CD4-positive, CD25-positive, alpha-beta regulatory T cell (primary cell): ENCODE measurements around the gene LTA. TPM values are rescaled to one million over a fixed set of nuclear protein-coding genes. Genes with fewer than 3 reads are reported as not detected.

Experiments used
- ATAC-seq, 2 donors: fragments of 150-1000 bp; cut with Tn5 transposase; one replicate each; pipeline ENCODE4 v1.10.0; 2021; ENCODE audit warnings: low read depth in 2 of 2, moderate number of reproducible peaks in 2 of 2, moderate library complexity in 1 of 2
- DNase-seq, 3 donors: peaks; one replicate each; pipeline versions ENCODE4 v3.0.0 to v3.0.0-alpha.2; 2012 to 2022; ENCODE audit warnings: mixed read lengths in 1 of 3
- H3K27ac ChIP-seq: one replicate; pipeline ENCODE4 v1.7.0; 2013; ENCODE audit warnings: mild to moderate bottlenecking, low read length; ENCODE audit not compliant: insufficient read depth, poor library complexity, severe bottlenecking
- H3K27me3 ChIP-seq: one replicate; pipeline ENCODE4 v1.7.0; 2013; ENCODE audit warnings: low read length; ENCODE audit not compliant: control insufficient read depth, insufficient read depth
- H3K36me3 ChIP-seq: one replicate; pipeline ENCODE4 v1.7.0; 2013; ENCODE audit warnings: mild to moderate bottlenecking, low read length, moderate library complexity; ENCODE audit not compliant: control insufficient read depth, insufficient read depth
- H3K4me1 ChIP-seq: 2 replicates; pipeline ENCODE4 v1.7.0; 2013; ENCODE audit warnings: mild to moderate bottlenecking, low read length; ENCODE audit not compliant: insufficient read depth, control insufficient read depth, poor library complexity, severe bottlenecking
- H3K4me3 ChIP-seq: one replicate; pipeline ENCODE4 v1.7.0; 2013; ENCODE audit warnings: low read depth, mild to moderate bottlenecking, low read length, moderate library complexity
- H3K9me3 ChIP-seq, 2 experiments: 1 replicate in 1 of 2; 2 replicates in 1 of 2; pipeline ENCODE4 v1.7.0; 2013; ENCODE audit warnings: low read length in 2 of 2, mild to moderate bottlenecking in 1 of 2, moderate library complexity in 1 of 2; ENCODE audit not compliant: control insufficient read depth in 2 of 2
- H3K27ac Mint-ChIP-seq, 3 donors: one replicate each; pipeline ENCODE4 v1.8.0; 2020 to 2022; ENCODE audit warnings: mild to moderate bottlenecking in 3 of 3, mixed read lengths in 3 of 3, moderate library complexity in 2 of 3
- H3K27me3 Mint-ChIP-seq: one replicate; pipeline ENCODE4 v1.8.0; 2022; ENCODE audit warnings: mild to moderate bottlenecking, mixed read lengths
- H3K36me3 Mint-ChIP-seq: one replicate; pipeline ENCODE4 v1.8.0; 2020; ENCODE audit warnings: mixed read lengths
- H3K4me1 Mint-ChIP-seq, 4 donors: one replicate each; pipeline ENCODE4 v1.8.0; 2020 to 2022; ENCODE audit warnings: mixed read lengths in 4 of 4, mild to moderate bottlenecking in 1 of 4
- H3K4me3 Mint-ChIP-seq, 4 donors: one replicate each; pipeline ENCODE4 v1.8.0; 2020 to 2022; ENCODE audit warnings: mild to moderate bottlenecking in 4 of 4, mixed read lengths in 4 of 4, moderate library complexity in 3 of 4
- H3K9me3 Mint-ChIP-seq, 7 donors: one replicate each; pipeline ENCODE4 v1.8.0; 2020 to 2022; ENCODE audit warnings: mixed read lengths in 7 of 7, mild to moderate bottlenecking in 3 of 7, moderate library complexity in 2 of 7
- polyA plus RNA-seq, 4 donors: library from polyadenylated mRNA; unstranded; fragments of 300-500 nt; fragmentation: Illumina TruSeq; gene quantifications; one replicate each; pipeline ENCODE4 v1.2.3, GENCODE V29; 2021
- total RNA-seq: library from RNA; stranded (reverse); gene quantifications from one replicate; pipeline ENCODE4 v1.2.3, GENCODE V29; 2022

Gene LTA
- total RNA-seq, result 15.6 TPM
- 10 to 100 TPM; 12.8 to 20.0 (median 13.9) TPM for polyA plus RNA-seq

GRCh38 chr6:31572041-31572911 is at the start of gene LTA:
TSS of gene LTA (plus strand) at chr6:31572289. CDS start at chr6:31572743, 454 bp downstream.
- peaks cover 24 to 99% (median 78%) of the 10 kb centered on the region in 4 donors for H3K4me1 Mint-ChIP-seq
- peaks cover 29% of the 10 kb centered on the region for H3K36me3 Mint-ChIP-seq
- peaks cover 96% of the 10 kb centered on the region for H3K4me1 ChIP-seq
- peak within 1 kb of the TSS; percentile 99 to 100 (median 100) for H3K4me3 Mint-ChIP-seq
- H3K36me3 ChIP-seq, result no peaks in the 10 kb centered on the region
- H3K9me3 ChIP-seq, result no peaks in the 10 kb centered on the region
- peaks cover 5% of the 10 kb centered on the region for H3K27me3 Mint-ChIP-seq
- H3K9me3 Mint-ChIP-seq, result no peaks in the 10 kb centered on the region
- H3K27ac Mint-ChIP-seq, result peak within 1 kb of the TSS; percentile 98 to 100 (median 100)
- no peaks in the 10 kb centered on the region for H3K27me3 ChIP-seq
- DNase-seq (peak; percentile 68 to 88 (median 82)), ATAC-seq (peak; percentile 60 to 62)
- peak within 1 kb of the TSS; percentile 82 for H3K4me3 ChIP-seq
- H3K27ac ChIP-seq, result peak within 1 kb of the TSS; percentile 95

- Mint-ChIP-seq H3K4me1 (peaks cover 0 to 3% (median 1%) of the 10 kb centered on the region in 4 donors), H3K9me3 (no peaks in the 10 kb centered on the region), H3K27me3 (peaks cover 5% of the 10 kb centered on the region), H3K27ac (no peak overlapping the region), H3K4me3 (no peak overlapping the region), H3K36me3 (peaks cover 4% of the 10 kb centered on the region)
- ATAC-seq (no peak), DNase-seq (no peak)
- Histone ChIP-seq H3K27ac (no peak overlapping the region), H3K4me1 (no peaks in the 10 kb centered on the region), H3K27me3 (peaks cover 2% of the 10 kb centered on the region), H3K36me3 (peaks cover 8% of the 10 kb centered on the region), H3K9me3 (no peaks in the 10 kb centered on the region), H3K4me3 (no peak overlapping the region)
Measured at GRCh38 chr6:31525553-31525931, 46.5 kb upstream of the LTA start.

- H3K36me3 ChIP-seq, result peaks cover 13% of the 10 kb centered on the region
- H3K4me1 Mint-ChIP-seq, result peaks cover 0 to 6% (median 2%) of the 10 kb centered on the region in 4 donors
- H3K27ac ChIP-seq, result no peak overlapping the region
- H3K27ac Mint-ChIP-seq, result peak overlapping the region in 1 of 3 donors; percentile 20
- H3K27me3 Mint-ChIP-seq, result peaks cover 5% of the 10 kb centered on the region
- peaks cover 7% of the 10 kb centered on the region for H3K36me3 Mint-ChIP-seq
- peaks cover 2% of the 10 kb centered on the region for H3K27me3 ChIP-seq
- no peaks in the 10 kb centered on the region for H3K9me3 Mint-ChIP-seq
- DNase-seq (no peak), ATAC-seq (no peak)
- H3K4me1 ChIP-seq, result no peaks in the 10 kb centered on the region
- H3K4me3 Mint-ChIP-seq, result no peak overlapping the region
- H3K9me3 ChIP-seq, result no peaks in the 10 kb centered on the region
- no peak overlapping the region for H3K4me3 ChIP-seq
Measured at GRCh38 chr6:31525932-31526591, 46.0 kb upstream of the LTA start.

- Histone ChIP-seq H3K9me3 (no peaks in the 10 kb centered on the region), H3K4me1 (no peaks in the 10 kb centered on the region), H3K36me3 (peaks cover 35% of the 10 kb centered on the region), H3K27ac (no peak overlapping the region), H3K4me3 (no peak overlapping the region), H3K27me3 (no peaks in the 10 kb centered on the region)
- DNase-seq, result no peak
- H3K9me3 Mint-ChIP-seq, result no peaks in the 10 kb centered on the region
- no peak overlapping the region for H3K4me3 Mint-ChIP-seq
- peaks cover 4 to 19% (median 8%) of the 10 kb centered on the region in 4 donors for H3K4me1 Mint-ChIP-seq
- ATAC-seq, result peak; percentile 15 to 22
- H3K27ac Mint-ChIP-seq, result peak overlapping the region in 2 of 3 donors; percentile 26 to 65
- H3K36me3 Mint-ChIP-seq, result peaks cover 17% of the 10 kb centered on the region
- no peaks in the 10 kb centered on the region for H3K27me3 Mint-ChIP-seq
Measured at GRCh38 chr6:31528307-31528777, 43.7 kb upstream of the LTA start.

GRCh38 chr6:31528821-31529328 is 43.2 kb upstream of the LTA start, which contains the start of gene MCCD1:
TSS of gene MCCD1 (plus strand) at chr6:31528962. CDS start at chr6:31529015, 53 bp downstream.
- H3K4me3 Mint-ChIP-seq, result no peak within 1 kb of the TSS
- H3K36me3 ChIP-seq, result peaks cover 40% of the 10 kb centered on the region
- H3K27me3 ChIP-seq, result no peaks in the 10 kb centered on the region
- peaks cover 7 to 20% (median 11%) of the 10 kb centered on the region in 4 donors for H3K4me1 Mint-ChIP-seq
- H3K9me3 Mint-ChIP-seq, result no peaks in the 10 kb centered on the region
- peak within 1 kb of the TSS in 2 of 3 donors; percentile 26 to 65 for H3K27ac Mint-ChIP-seq
- H3K27me3 Mint-ChIP-seq, result no peaks in the 10 kb centered on the region
- DNase-seq (no peak), ATAC-seq (peak; percentile 4 to 22)
- peaks cover 21% of the 10 kb centered on the region for H3K36me3 Mint-ChIP-seq
- no peaks in the 10 kb centered on the region for H3K9me3 ChIP-seq
- H3K4me1 ChIP-seq, result no peaks in the 10 kb centered on the region
- H3K4me3 ChIP-seq, result no peak within 1 kb of the TSS
- no peak within 1 kb of the TSS for H3K27ac ChIP-seq

- Histone ChIP-seq H3K4me3 (no peak overlapping the region), H3K9me3 (no peaks in the 10 kb centered on the region), H3K36me3 (peaks cover 47% of the 10 kb centered on the region), H3K27ac (no peak overlapping the region), H3K4me1 (no peaks in the 10 kb centered on the region), H3K27me3 (no peaks in the 10 kb centered on the region)
- ATAC-seq (no peak), DNase-seq (no peak)
- peaks cover 7 to 24% (median 11%) of the 10 kb centered on the region in 4 donors for H3K4me1 Mint-ChIP-seq
- H3K4me3 Mint-ChIP-seq, result no peak overlapping the region
- no peaks in the 10 kb centered on the region for H3K9me3 Mint-ChIP-seq
- no peaks in the 10 kb centered on the region for H3K27me3 Mint-ChIP-seq
- H3K36me3 Mint-ChIP-seq, result peaks cover 24% of the 10 kb centered on the region
- no peak overlapping the region for H3K27ac Mint-ChIP-seq
Measured at GRCh38 chr6:31529329-31530150, 42.5 kb upstream of the LTA start.

- no peak for ATAC-seq
- H3K4me1 ChIP-seq, result no peaks in the 10 kb centered on the region
- no peak for DNase-seq
- Mint-ChIP-seq H3K27ac (peak overlapping the region in 1 of 3 donors; percentile 33), H3K4me1 (peaks cover 7 to 29% (median 15%) of the 10 kb centered on the region in 4 donors), H3K4me3 (no peak overlapping the region), H3K36me3 (peaks cover 35% of the 10 kb centered on the region), H3K9me3 (no peaks in the 10 kb centered on the region), H3K27me3 (no peaks in the 10 kb centered on the region)
- H3K27ac ChIP-seq, result no peak overlapping the region
- no peaks in the 10 kb centered on the region for H3K27me3 ChIP-seq
- H3K9me3 ChIP-seq, result no peaks in the 10 kb centered on the region
- no peak overlapping the region for H3K4me3 ChIP-seq
- peaks cover 58% of the 10 kb centered on the region for H3K36me3 ChIP-seq
Measured at GRCh38 chr6:31530659-31531058, 41.4 kb upstream of the LTA start.
